ENCODE data around the gene SLC1A1.

SLC1A1 gene

DNA sequence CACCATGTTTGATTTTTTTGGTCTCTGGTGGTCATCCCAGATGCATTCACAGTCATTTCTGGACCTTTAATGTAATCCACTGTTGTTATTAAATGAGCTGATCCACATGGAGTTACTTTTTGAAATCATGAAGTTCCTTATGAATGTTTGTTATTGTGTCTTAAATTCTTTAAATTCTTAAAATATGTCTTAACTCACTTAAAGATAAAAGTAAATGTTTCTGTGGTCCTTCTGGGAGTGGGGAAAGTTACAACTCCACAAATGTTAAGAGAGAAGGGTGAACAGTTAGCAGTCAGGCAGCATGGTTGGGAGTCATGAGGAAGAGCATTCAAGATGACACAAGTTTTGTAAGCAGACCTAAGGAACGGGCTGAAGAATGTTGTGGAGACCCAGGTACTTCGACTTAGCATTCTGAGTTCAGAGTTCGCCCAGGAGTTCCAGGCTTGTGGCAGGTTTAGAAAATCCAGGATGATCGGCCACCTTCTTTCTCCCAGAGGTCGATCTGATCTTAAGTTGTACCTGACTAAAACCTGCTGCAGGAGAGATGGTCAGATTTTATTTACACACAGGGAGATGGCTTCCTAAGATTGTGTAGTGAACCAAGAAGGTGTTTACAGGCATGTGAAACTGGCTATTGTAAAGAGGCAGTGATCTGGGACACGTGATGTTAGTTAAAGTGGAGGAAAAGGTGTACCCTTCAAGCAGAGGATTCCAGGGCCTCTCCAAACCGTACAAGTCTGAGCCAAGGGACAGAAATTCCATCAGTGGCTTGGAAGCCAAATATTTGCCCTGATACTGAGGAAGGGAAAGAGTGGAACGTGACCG, 17.2 kb downstream of the SLC1A1 start:
- Histone ChIP-seq H3K36me3 (ENCODE audit: insufficient read depth, low read length) (no peaks in the 10 kb centered on the region), H3K27me3 (ENCODE audit: insufficient read depth, low read length, poor library complexity) (no peaks in the 10 kb centered on the region), H3K27ac (ENCODE audit: low read length) (no peak overlapping the region), H3K9me3 (ENCODE audit: insufficient read depth, low read length, severe bottlenecking) (no peaks in the 10 kb centered on the region), H2AFZ (ENCODE audit: low read depth, low read length) (no peak overlapping the region), H3K79me2 (ENCODE audit: insufficient read depth, low read length) (no peaks in the 10 kb centered on the region), H3K4me2 (ENCODE audit: insufficient read depth, low read length) (no peak overlapping the region), H3K9ac (ENCODE audit: low read depth, low read length) (no peak overlapping the region), H4K20me1 (ENCODE audit: insufficient read depth, low read length) (no peaks in the 10 kb centered on the region), H3K4me1 (ENCODE audit: insufficient read depth, low read length) (no peaks in the 10 kb centered on the region), H3K4me3 (ENCODE audit: low read depth in 1 of 2, low read length in 2 of 2) (no peak overlapping the region)
- no peak for DNase-seq
- TF ChIP-seq, protein P1, sequence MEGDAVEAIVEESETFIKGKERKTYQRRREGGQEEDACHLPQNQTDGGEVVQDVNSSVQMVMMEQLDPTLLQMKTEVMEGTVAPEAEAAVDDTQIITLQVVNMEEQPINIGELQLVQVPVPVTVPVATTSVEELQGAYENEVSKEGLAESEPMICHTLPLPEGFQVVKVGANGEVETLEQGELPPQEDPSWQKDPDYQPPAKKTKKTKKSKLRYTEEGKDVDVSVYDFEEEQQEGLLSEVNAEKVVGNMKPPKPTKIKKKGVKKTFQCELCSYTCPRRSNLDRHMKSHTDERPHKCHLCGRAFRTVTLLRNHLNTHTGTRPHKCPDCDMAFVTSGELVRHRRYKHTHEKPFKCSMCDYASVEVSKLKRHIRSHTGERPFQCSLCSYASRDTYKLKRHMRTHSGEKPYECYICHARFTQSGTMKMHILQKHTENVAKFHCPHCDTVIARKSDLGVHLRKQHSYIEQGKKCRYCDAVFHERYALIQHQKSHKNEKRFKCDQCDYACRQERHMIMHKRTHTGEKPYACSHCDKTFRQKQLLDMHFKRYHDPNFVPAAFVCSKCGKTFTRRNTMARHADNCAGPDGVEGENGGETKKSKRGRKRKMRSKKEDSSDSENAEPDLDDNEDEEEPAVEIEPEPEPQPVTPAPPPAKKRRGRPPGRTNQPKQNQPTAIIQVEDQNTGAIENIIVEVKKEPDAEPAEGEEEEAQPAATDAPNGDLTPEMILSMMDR (IDR thresholded peaks at IDR 0.05; ENCODE audit: borderline replicate concordance, extremely low read depth, low read length, poor library complexity, severe bottlenecking): no peak
- TF ChIP-seq EZH2 (IDR thresholded peaks at IDR 0.05; ENCODE audit: borderline replicate concordance, low read depth, low read length, severe bottlenecking): no peak
- no peak for ATAC-seq (ENCODE audit: insufficient read depth, low read depth)

DNA sequence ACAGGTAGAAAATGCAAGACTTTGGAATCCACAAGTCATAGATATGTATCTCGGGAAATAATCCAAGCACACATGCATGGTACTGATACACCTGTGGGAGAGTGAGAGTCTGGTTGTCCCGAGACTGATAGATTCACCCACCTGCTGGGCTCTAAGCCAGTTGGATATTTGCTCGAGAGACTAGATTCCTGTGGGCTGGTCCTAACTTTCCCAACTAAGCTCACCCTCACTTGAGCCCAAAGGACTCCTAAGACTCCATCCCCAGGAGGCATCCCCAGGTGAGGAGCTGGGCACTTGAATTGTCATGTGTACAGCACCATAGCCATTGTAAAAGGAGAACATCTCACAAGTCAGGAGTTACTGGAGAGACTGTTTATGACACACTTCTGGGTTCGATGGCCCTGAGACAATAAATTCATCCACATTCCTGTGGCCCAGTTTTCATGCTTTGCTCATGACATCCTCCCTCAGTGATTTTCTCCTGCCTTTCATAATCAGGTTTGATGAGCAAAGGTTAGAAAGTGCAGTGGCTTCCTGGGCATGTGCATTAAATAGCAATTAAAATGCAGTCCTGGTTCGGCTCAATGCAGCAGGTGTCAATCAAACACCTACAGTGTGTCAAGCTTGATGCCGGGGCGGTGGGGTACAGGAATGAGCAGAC, 18.1 kb downstream of the SLC1A1 start:
- no peaks in the 10 kb centered on the region for H3K79me2 ChIP-seq (ENCODE audit: insufficient read depth, low read length)
- H2AFZ ChIP-seq (ENCODE audit: low read depth, low read length): no peak overlapping the region
- no peak for DNase-seq
- H3K36me3 ChIP-seq (ENCODE audit: insufficient read depth, low read length): no peaks in the 10 kb centered on the region
- H3K4me1 ChIP-seq (ENCODE audit: insufficient read depth, low read length): no peaks in the 10 kb centered on the region
- H3K27me3 ChIP-seq (ENCODE audit: insufficient read depth, low read length, poor library complexity): no peaks in the 10 kb centered on the region
- no peak overlapping the region for H3K9ac ChIP-seq (ENCODE audit: low read depth, low read length)
- no peak overlapping the region for H3K4me3 ChIP-seq (ENCODE audit: low read depth in 1 of 2, low read length in 2 of 2)
- no peak for TF ChIP-seq EZH2 (IDR thresholded peaks at IDR 0.05; ENCODE audit: borderline replicate concordance, low read depth, low read length, severe bottlenecking)
- TF ChIP-seq, protein P1 (IDR thresholded peaks at IDR 0.05; ENCODE audit: borderline replicate concordance, extremely low read depth, low read length, poor library complexity, severe bottlenecking): no peak
- H3K4me2 ChIP-seq (ENCODE audit: insufficient read depth, low read length): no peak overlapping the region
- H3K9me3 ChIP-seq (ENCODE audit: insufficient read depth, low read length, severe bottlenecking): no peaks in the 10 kb centered on the region
- no peaks in the 10 kb centered on the region for H4K20me1 ChIP-seq (ENCODE audit: insufficient read depth, low read length)
- no peak for ATAC-seq (ENCODE audit: insufficient read depth, low read depth)
- no peak overlapping the region for H3K27ac ChIP-seq (ENCODE audit: low read length)

DNA sequence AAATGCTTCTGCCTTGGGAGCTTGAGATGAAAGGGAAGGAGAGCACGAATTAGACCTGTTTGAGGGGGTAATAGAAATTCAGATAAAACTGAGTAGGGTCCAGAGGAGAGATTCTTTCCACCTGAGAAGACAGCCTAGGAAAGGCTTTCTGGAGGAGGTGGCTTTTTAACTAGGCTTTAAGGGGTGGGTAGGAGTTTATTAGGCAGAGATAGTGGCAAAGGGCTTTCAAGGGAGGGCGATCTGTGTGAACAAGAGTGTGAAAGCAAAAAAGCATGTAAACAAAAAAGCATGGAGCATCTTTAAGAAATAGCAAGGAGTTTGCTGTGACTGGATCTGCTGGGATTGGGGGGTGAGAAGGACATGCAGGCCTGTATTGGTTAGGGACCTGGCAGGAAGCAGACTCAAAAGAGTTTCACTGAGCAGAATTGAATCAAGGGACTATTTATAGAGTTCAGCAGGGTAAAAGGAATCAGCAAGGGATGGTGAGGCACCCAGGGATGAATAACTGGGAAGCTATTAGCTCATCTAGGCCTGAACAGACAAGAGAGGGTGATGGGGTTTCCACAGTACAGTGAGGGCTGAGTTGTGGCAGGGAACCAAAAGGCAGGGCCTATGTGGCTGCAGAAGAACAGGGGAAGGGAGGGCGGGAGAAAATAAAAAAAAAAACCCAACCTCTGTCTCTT, 18.8 kb downstream of the SLC1A1 start:
- H3K27me3 ChIP-seq (ENCODE audit: insufficient read depth, low read length, poor library complexity): no peaks in the 10 kb centered on the region
- no peak overlapping the region for H2AFZ ChIP-seq (ENCODE audit: low read depth, low read length)
- no peak overlapping the region for H3K9ac ChIP-seq (ENCODE audit: low read depth, low read length)
- TF ChIP-seq EZH2 (IDR thresholded peaks at IDR 0.05; ENCODE audit: borderline replicate concordance, low read depth, low read length, severe bottlenecking): no peak
- no peak for ATAC-seq (ENCODE audit: insufficient read depth, low read depth)
- H3K4me1 ChIP-seq (ENCODE audit: insufficient read depth, low read length): no peaks in the 10 kb centered on the region
- H4K20me1 ChIP-seq (ENCODE audit: insufficient read depth, low read length): no peaks in the 10 kb centered on the region
- DNase-seq: no peak
- no peaks in the 10 kb centered on the region for H3K79me2 ChIP-seq (ENCODE audit: insufficient read depth, low read length)
- H3K27ac ChIP-seq (ENCODE audit: low read length): no peak overlapping the region
- no peaks in the 10 kb centered on the region for H3K9me3 ChIP-seq (ENCODE audit: insufficient read depth, low read length, severe bottlenecking)
- no peak overlapping the region for H3K4me3 ChIP-seq (ENCODE audit: low read depth in 1 of 2, low read length in 2 of 2)
- no peaks in the 10 kb centered on the region for H3K36me3 ChIP-seq (ENCODE audit: insufficient read depth, low read length)
- no peak overlapping the region for H3K4me2 ChIP-seq (ENCODE audit: insufficient read depth, low read length)

DNA sequence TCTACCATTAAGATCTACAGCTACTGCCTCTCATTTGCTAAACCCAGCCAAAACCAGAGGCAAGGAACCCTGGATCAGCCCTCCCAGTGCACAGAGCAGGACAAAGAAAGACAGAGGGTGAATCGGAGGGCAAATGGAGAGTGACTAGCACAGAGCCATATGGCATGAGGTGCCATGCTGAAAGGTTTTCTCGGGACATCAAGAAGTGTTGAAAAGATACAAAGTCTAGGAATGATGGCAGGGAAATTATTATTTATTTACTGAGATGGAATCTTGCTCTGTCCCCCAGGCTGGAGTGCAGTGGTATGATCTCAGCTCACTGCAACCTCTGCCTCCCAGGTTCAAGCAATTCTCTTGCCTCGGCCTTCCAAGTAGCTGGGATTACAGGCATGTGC, 19.3 kb downstream of the SLC1A1 start:
- H3K79me2 ChIP-seq (ENCODE audit: insufficient read depth, low read length): no peaks in the 10 kb centered on the region
- no peak for ATAC-seq (ENCODE audit: insufficient read depth, low read depth)
- H3K9ac ChIP-seq (ENCODE audit: low read depth, low read length): no peak overlapping the region

More for the DNA sequence above, 19.3 kb downstream of the SLC1A1 start:
- Histone ChIP-seq H4K20me1 (ENCODE audit: insufficient read depth, low read length) (no peaks in the 10 kb centered on the region), H3K27ac (ENCODE audit: low read length) (no peak overlapping the region), H3K27me3 (ENCODE audit: insufficient read depth, low read length, poor library complexity) (no peaks in the 10 kb centered on the region), H3K9me3 (ENCODE audit: insufficient read depth, low read length, severe bottlenecking) (no peaks in the 10 kb centered on the region), H3K4me3 (ENCODE audit: low read depth in 1 of 2, low read length in 2 of 2) (no peak overlapping the region), H2AFZ (ENCODE audit: low read depth, low read length) (no peak overlapping the region), H3K4me1 (ENCODE audit: insufficient read depth, low read length) (no peaks in the 10 kb centered on the region), H3K36me3 (ENCODE audit: insufficient read depth, low read length) (no peaks in the 10 kb centered on the region), H3K4me2 (ENCODE audit: insufficient read depth, low read length) (no peak overlapping the region)
- no peak for DNase-seq
- no peak for TF ChIP-seq EZH2 (IDR thresholded peaks at IDR 0.05; ENCODE audit: borderline replicate concordance, low read depth, low read length, severe bottlenecking)
- TF ChIP-seq, protein P1 (IDR thresholded peaks at IDR 0.05; ENCODE audit: borderline replicate concordance, extremely low read depth, low read length, poor library complexity, severe bottlenecking): no peak
